A549 (cell line): ENCODE results near the gene SIM2.

Experiments used
- BCL3 ChIP-seq: fragments of >200 bp; sonication (Bioruptor Twin); formaldehyde crosslinking; IDR thresholded peaks from 3 replicates; pipeline ENCODE4 v1.6.1; 2016
- CHD2 ChIP-seq: fragments of 150-350 bp; IDR thresholded peaks from 2 replicates; pipeline ENCODE4 v1.6.1; 2014; ENCODE audit warnings: low read length; ENCODE audit not compliant: partially characterized antibody
- CTCF ChIP-seq: fragments of >200 bp; sonication (Bioruptor Twin); formaldehyde crosslinking; IDR thresholded peaks from 3 replicates; pipeline ENCODE4 v1.5.1; 2016
- EHF ChIP-seq: fragments of 250-450 bp; sonication (Bioruptor Pico); IDR thresholded peaks from 2 replicates; pipeline ENCODE4 v1.5.0; 2020; ENCODE audit warnings: mild to moderate bottlenecking
- GATA3 ChIP-seq: IDR thresholded peaks from 2 replicates; pipeline ENCODE4 v1.6.1; 2012; ENCODE audit warnings: borderline replicate concordance
- HDAC2 ChIP-seq: fragments of 200-600 bp; sonication (generic); IDR thresholded peaks from 2 replicates; pipeline ENCODE4 v1.6.1; 2016
- HMGXB4 ChIP-seq: fragments of 250-450 bp; sonication (Bioruptor Pico); IDR thresholded peaks from 2 replicates; pipeline ENCODE4 v1.5.0; 2021; ENCODE audit warnings: mild to moderate bottlenecking, moderate library complexity, borderline replicate concordance
- MAX ChIP-seq: IDR thresholded peaks from 2 replicates; pipeline ENCODE4 v1.6.1; 2012
- NFE2L2 ChIP-seq: fragments of 150-350 bp; conservative IDR thresholded peaks from 2 replicates; pipeline ENCODE4 v1.6.1; 2014; ENCODE audit warnings: low read length
- PHF8 ChIP-seq: fragments of 200-600 bp; sonication (generic); IDR thresholded peaks from 2 replicates; pipeline ENCODE4 v1.6.1; 2016; ENCODE audit warnings: low read depth, mild to moderate bottlenecking, antibody characterized with exemption, moderate library complexity, borderline replicate concordance
- POLR2A ChIP-seq: IDR thresholded peaks from 2 replicates; pipeline ENCODE4 v1.6.1; 2012; ENCODE audit warnings: mild to moderate bottlenecking, low read length
- REST ChIP-seq: fragments of 200-600 bp; sonication (generic); IDR thresholded peaks from 2 replicates; pipeline ENCODE4 v1.6.1; 2016; ENCODE audit warnings: antibody characterized with exemption, mild to moderate bottlenecking, moderate library complexity
- SREBF2 ChIP-seq: fragments of 450-650 bp; IDR thresholded peaks from 2 replicates; pipeline ENCODE4 v1.6.1; 2014; ENCODE audit warnings: mild to moderate bottlenecking, moderate library complexity
- ZSCAN20 ChIP-seq: fragments of 250-450 bp; sonication (Bioruptor Pico); IDR thresholded peaks from 2 replicates; pipeline ENCODE4 v1.8.0; 2022; ENCODE audit warnings: mild to moderate bottlenecking, moderate library complexity

GRCh38 chr21:36719614-36720013 is 20.7 kb downstream of the SIM2 start:
- TF ChIP-seq CTCF, result no peak
- no peak for TF ChIP-seq POLR2A
- TF ChIP-seq PHF8, result no peak
- TF ChIP-seq MAX, result no peak
- TF ChIP-seq BCL3, result no peak
- no peak for TF ChIP-seq REST
- TF ChIP-seq HMGXB4 (CRISPR knock-in tag), result no peak
- no peak for TF ChIP-seq GATA3
- TF ChIP-seq NFE2L2, result no peak
- no peak for TF ChIP-seq HDAC2
- TF ChIP-seq SREBF2, result no peak
- no peak for TF ChIP-seq ZSCAN20 (CRISPR knock-in tag)
- TF ChIP-seq CHD2, result no peak
- TF ChIP-seq EHF (CRISPR knock-in tag), result no peak
